Measurements from ENCODE around the gene HNF4A.

HNF4A gene

GRCh38 chr20:44445742-44446710 is 90.5 kb downstream of the HNF4A start:
- DNase-seq (ENCODE audit: low spot score), result no peak

- no peak for DNase-seq (ENCODE audit: low spot score)
These were observed 92.4 kb downstream of the HNF4A start for GRCh38 chr20:44447827-44448419.

GRCh38 chr20:44448753-44449546 is 93.5 kb downstream of the HNF4A start:
- DNase-seq (ENCODE audit: low spot score), result peak; percentile 61

DNA sequence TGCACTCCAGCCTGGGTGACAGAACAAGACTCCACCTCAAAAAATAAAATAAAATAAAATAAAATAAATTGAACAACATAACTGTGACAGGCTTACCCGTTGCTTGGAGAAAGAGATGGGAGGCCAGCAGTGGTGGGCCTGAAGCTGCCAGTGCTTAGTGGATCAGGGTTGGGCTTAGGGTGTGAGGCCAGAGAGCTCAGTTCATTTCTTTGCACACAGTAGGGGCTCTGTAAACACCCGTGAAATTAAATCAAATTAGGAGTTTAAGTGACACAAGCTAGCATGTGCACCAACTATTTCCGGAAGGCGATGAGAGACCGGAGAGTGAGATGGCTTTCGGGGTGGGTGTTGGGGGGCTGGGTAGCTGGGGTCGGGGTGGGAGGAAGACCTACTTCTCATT is 94.4 kb downstream of the HNF4A start:
- no peak for DNase-seq (ENCODE audit: low spot score)

DNA sequence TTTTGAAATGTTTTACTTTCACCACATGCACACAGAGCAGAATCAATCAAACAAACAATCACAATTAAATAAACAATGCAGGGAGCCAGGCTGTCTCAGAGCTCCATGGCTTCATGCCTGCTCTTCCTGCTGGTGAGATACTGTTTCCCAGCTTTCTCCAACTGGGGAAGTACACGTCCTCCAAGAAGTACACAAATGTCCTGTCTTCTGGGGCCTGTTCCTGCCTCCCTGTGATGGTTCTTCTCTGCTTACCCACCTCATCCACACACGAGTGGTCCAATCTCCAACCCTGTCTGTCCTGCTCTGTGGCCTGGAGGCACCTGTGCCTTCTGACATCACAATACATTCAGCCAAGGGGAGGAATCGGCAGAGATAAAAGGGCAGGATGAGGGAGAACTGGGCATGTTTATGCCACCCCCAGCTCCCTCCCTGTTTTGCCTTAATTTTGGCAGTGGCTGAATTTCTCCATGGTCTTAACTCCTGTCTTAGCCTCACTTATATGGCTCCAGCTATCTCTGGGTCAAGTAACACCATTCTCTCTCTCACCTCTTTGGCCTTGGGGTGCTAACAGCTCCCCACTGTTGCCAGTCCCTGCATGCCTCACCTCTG is 94.9 kb downstream of the HNF4A start:
- DNase-seq (ENCODE audit: low spot score), result no peak

DNA sequence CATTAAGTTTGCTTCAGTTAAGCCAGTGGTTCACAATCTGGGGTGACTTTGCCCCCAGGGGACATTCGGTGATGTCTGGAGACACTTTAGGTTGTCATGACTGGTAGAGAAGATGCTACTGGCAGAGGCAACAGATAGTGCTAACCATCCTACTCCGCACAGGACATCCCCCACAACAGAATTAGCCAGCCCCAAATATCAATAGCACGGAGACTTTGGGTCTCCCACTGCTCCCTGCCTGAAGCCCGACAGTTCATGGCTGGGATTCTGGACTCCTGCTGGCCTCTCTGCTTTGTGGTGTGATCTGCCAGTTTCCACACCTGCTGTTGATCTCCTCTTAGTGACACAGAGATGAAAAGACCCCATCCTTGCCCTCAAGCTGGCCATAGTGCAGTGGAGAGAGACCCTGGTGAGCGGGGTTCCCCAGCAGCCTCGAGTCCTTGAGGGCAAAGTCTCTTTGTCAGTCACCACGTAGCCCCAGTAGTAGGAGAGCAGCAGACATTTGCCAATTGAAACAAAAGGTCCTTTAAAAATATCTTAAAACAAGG is 95.5 kb downstream of the HNF4A start:
- DNase-seq (ENCODE audit: low spot score), result no peak

- DNase-seq (ENCODE audit: low spot score), result no peak
These were observed 98.9 kb downstream of the HNF4A start for GRCh38 chr20:44454306-44454963.

GRCh38 chr20:44455126-44455525 is 99.6 kb downstream of the HNF4A start:
- DNase-seq (ENCODE audit: low spot score), result no peak

DNA sequence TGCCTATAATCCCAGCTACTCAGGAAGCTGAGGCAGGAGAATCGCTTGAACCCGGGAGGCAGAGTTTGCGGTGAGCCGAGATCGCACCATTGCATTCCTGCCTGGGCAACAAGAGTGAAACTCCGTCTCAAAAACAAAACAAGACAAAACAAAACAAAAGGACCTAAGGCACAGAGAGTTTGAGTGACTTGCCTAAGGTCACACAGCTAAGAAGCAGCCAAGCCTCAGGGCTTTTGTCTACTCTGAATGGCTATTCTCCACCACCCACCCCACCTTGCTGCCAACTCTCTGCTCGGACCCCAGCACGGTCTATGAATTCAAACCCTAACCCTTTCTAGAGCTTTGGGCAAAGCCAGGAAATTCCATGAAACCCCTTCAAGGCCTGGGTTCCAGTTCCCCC is 101.1 kb downstream of the HNF4A start:
- DNase-seq (ENCODE audit: low spot score), result no peak

DNA sequence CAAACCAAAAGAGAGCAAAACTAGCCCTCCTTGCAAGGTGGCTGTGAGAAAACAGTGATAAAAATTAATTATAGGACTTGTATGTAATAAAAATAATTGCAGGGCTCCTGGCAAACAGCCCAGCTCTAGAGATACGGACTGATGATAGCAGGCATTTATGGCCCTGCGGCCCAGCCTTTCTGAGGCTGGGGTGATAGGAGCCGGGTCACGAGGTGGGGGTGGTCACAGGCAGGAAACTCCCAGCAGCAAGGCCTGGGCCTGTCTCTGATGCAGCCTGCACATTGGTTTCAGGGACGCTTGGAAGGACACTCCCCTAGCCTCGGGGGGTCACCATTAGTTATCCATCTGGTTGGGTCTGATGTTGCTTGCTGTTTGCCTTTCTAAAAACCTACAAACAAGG is 101.5 kb downstream of the HNF4A start:
- peak; percentile 69 for DNase-seq (ENCODE audit: low spot score)

DNA sequence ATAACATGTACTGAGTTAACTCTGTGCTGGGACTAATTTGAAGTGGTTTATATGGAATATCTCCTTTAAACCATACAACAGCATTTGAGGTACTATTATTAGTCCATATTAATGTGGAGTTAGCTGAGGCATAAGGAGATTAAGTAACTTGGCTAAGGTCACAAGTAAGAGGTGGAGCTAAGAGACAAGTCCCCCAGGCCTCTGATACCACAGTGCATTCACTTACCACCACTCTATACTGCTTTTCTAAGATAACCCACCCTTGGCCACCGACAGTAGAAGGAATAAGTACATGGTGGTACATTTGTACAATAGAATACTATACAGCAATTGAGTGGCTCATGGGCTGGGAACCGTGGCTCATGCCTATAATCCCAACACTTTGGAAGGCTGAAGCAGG is 103.8 kb downstream of the HNF4A start:
- DNase-seq (ENCODE audit: low spot score), result no peak

DNA sequence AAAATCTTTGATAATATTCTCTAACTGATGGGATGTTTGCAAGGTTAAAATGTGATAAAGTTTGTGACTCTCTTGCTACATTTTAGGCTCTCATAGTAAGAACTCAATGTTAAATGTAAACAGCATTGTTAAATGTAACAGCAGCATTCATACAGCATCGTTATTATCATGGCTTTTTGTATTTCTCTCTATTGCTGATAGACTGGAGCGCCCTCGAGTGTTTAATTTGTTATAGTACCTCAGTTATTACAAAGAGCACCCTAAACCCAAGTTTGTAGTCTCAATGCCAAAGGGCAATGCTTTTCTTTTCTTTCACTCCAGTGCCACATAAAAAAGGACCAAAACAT is 105.3 kb downstream of the HNF4A start:
- DNase-seq (ENCODE audit: low spot score), result no peak

- DNase-seq (ENCODE audit: low spot score), result no peak
These were observed 105.8 kb downstream of the HNF4A start for GRCh38 chr20:44461142-44461802.

- no peak for DNase-seq (ENCODE audit: low spot score)
These were observed 106.3 kb downstream of the HNF4A start for GRCh38 chr20:44461803-44462174.

DNA sequence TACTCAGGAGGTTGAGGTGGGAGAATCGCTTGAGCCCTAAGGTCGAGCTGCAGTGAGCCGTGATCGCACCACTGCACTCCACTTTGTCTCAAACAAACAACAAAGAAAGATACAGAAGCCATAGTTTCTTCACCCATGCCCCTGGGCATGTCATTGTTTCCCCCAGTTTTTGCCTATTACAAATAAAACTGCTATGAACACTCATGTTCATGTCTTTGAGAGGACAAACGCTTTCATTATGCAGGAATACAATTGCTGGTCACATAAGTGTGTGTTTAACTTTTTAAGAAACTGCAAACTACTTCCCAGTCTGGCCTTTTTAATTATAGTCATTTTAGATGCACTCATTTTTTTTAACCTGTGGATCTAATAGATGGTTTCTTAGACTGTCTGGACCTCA is 108.0 kb downstream of the HNF4A start:
- no peak for DNase-seq (ENCODE audit: low spot score)

DNA sequence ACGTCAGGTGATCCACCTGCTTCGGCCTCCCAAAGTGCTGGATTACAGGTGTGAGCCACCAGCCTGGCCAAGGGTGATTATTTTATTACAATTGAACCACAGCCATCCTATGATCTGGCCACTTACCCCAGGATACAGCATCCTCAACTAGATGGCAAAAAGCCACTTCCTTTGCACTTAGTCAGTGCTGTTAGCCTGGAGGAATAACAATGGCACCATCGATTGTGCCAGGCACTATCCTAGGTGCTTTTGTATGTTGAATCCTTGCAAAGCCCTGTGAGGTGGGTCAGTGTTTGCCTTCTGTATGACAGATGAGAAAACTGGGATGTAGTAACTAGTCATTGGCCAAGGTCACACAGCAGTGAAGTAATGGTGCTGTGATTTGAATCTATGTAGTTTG is 109.0 kb downstream of the HNF4A start:
- no peak for DNase-seq (ENCODE audit: low spot score)

DNA sequence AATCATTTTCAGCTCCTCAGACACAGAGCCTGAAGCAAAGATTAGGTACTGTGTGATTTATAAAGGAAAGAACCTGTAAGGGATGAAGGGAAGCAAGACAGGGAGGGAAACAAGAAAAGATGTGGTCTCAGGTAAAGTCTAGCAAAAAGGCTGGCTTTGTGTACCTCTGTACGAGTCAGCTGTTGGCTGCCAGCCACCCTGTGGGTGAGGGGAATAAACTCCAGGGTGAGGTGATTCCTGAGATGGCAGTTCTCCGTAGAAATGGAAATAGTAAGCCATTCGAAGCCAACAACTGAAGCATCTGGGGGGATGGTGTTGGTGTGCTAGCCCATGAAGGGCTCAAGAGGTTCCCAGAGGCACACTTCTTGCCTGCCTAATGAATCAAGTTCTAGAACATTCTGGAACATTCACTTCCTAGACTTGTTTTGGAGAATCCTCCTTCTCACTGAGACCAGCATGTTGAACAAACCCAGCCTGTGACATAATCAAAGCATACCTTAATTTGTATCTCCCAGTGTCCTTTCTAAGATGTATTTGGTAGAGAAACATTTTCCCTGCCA is 109.6 kb downstream of the HNF4A start:
- DNase-seq (ENCODE audit: low spot score), result no peak

GRCh38 chr20:44467289-44467883 is 111.9 kb downstream of the HNF4A start:
- no peak for DNase-seq (ENCODE audit: low spot score)

DNA sequence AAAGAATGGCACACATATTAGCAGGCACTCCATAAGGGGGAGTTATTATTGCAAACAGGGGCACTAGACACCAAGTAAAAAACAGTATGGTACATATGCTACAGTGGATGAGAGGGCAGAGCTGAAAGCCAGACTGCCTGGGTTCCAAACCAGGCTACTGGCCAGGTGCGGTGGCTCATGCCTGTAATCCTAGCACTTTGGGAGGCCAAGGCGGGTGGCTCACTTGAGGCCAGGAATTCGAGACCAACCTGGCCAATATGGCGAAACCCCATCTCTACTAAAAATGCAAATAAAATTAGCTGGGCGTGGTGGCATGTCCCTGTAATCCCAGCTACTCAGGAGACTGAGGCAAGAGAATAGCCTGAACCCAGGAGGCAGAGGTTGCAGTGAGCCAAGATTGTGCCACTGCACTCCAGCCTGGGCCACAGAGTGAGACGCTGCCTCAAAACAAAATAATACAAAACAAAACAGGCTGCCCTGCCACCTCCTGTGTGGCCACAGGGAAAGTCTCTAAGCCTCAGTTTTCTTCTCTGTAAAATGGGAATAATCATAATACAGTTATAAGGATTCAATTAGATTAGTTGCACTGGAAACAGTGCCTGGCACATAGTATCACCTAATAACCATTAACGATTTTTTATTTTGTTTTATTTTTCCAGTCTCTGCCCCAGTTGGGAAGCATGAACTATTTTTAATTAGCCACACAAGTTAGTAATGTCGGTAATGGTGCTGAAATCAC is 112.7 kb downstream of the HNF4A start:
- no peak for DNase-seq (ENCODE audit: low spot score)

DNA sequence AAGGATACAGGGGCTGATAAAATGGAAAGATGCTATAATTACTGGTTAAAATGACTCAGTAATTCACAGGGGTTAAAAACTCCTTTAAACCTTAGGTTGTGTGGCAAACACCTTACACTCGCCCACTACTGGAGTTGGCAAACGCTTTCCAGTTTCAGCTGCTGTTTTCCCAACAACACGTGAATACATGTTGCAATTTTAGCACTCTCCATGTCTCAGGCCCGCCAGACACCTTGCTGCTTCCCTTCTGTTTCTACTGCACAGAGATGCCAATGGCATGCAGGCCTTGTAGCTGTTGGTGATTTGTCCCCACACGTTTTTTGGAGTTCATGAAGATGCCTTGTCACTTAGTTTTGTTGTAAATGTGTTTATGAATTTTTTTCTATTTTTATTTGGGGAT is 114.8 kb downstream of the HNF4A start:
- DNase-seq (ENCODE audit: low spot score), result no peak

Data from HuH-7 (cell line).